NCI-H2171 (cell line): Measurements from ENCODE around the gene GNB4.

ENCODE experiments used
- DNase-seq: peaks from one replicate; lab custom pipeline; 2025; lab: John Stamatoyannopoulos, UW

Gene GNB4

DNA sequence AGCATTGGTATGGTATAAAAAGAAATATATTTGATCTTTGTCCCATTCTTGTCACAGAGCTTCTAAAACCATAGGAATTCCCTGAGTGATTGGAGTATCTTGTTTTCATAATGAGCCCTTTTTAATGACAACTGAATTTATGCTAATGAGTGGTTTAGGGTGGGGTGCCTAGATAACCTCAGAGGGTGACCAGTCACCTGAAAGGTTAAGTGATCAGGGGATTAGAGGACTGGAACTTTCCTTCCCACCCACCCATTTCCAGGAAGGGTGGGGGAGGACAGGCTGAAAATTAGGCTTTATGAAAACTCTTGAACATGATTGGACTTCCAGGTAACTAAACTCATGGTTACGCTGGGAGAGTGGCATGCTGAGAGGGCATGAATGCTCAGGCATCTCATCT, 95.3 kb downstream of the GNB4 start:
- DNase-seq, result no peak

DNA sequence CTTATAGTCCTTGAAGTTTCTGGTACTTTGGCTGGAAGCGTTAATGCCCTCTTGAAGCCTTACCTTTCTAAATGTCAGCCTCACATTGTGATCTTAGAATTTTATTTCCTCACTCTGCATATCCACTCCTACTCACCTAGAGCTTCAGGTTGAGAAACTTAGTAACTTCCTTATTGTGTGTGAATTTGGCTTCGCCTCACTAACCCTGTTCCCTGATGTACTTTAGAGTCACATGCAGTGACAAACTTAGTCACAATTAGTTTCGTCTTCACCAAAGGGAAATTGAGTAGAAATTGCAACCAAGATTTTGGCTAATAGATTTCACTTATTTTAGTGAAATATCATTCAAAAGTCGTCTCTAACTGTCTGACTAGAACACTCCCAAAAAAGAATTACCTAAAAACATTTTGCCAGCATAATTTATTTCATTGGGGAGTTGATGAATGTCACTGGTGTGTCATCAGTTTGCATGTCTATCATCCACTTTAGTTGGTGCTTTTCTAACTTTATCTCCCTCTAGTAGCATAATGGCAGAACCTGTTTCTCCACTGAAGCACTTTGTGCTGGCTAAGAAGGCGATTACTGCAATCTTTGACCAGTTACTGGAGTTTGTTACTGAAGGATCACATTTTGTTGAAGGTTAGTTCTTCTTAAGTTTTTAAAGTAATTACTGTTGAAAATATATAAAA, 102.8 kb downstream of the GNB4 start:
- no peak for DNase-seq

- DNase-seq, result peak; percentile 97
Observed at GRCh38 chr3:179347345-179348194, 103.7 kb downstream of the GNB4 start, which contains the start of gene MFN1. Gene MFN1 (plus strand): TSS chr3:179347709. CDS start chr3:179348852, 1,143 bp downstream.
